ENCODE results near the gene ZNF451. TPM values are rescaled to one million over a fixed set of nuclear protein-coding genes. Genes with fewer than 3 reads are reported as not detected.

ZNF451 gene
- total and polyA plus RNA-seq, 2 donors (not counting 3 experiments of a cell fraction or from before 2014, with no cell fraction given), result 9.9 to 64.4 TPM

GRCh38 chr6:57173056-57173885 lies 83.3 kb downstream of the ZNF451 start:
- Histone ChIP-seq H3K36me3 (ENCODE audit: control insufficient read depth in 2 of 2, extremely low read depth in 1 of 2, insufficient read depth in 2 of 2, low read length in 2 of 2) (no peaks in the 10 kb centered on the region), H3K27me3 (ENCODE audit: control insufficient read depth in 2 of 2, insufficient read depth in 2 of 2, low read length in 2 of 2) (no peaks in the 10 kb centered on the region), H3K27ac (ENCODE audit: insufficient read depth, low read depth, low read length) (peak overlapping the region; percentile 32), H3K9me3 (replicated peaks; ENCODE audit: control insufficient read depth, insufficient read depth, low read length) (no peaks in the 10 kb centered on the region), H3K4me2 (ENCODE audit: insufficient read depth, low read length) (peak overlapping the region; percentile 84), H3K9me1 (replicated peaks; ENCODE audit: control insufficient read depth, extremely low read depth, insufficient read depth, low read length) (no peaks in the 10 kb centered on the region), H2AFZ (ENCODE audit: low read depth, low read length) (peak overlapping the region; percentile 91), H3K9ac (replicated peaks; ENCODE audit: extremely low read depth, insufficient read depth, low read length) (peak overlapping the region; percentile 69), H3K4me3 (replicated peaks in 1 of 3; ENCODE audit: insufficient read depth in 1 of 3, low read depth in 1 of 3, low read length in 3 of 3) (peak overlapping the region; percentile 71 to 79 (median 72)), H3K4me1 (ENCODE audit: control insufficient read depth, extremely low read depth, insufficient read depth, low read length) (peaks cover 11% of the 10 kb centered on the region), H4K20me1 (replicated peaks; ENCODE audit: control insufficient read depth, extremely low read depth, insufficient read depth, low read length) (no peaks in the 10 kb centered on the region), H3K79me2 (ENCODE audit: control insufficient read depth, insufficient read depth, low read length) (peaks cover 47% of the 10 kb centered on the region)
- ChIA-PET CTCF (interaction anchor here (1.0 to 1.2 kb wide), 5 partner anchors 16 to 143 kb away, joined by 3 to 4 read pairs (median 4); partner anchors contain the start of gene RAB23), POLR2A (interaction anchor here (1.5 kb wide), 1 partner anchor 142 kb away, joined by 3 read pairs; no protein-coding TSS in a partner anchor)
- BruUV-seq (replicated peaks), result no TSS peak
- TF ChIP-seq JUN (IDR thresholded peaks at IDR 0.05; ENCODE audit: borderline replicate concordance, insufficient read depth, insufficient read length, low read depth), result no peak
- no peak for TF ChIP-seq GATA2 (IDR thresholded peaks at IDR 0.05; ENCODE audit: insufficient read depth, insufficient read length, low read depth, low read length)
- TF ChIP-seq MAX (IDR thresholded peaks at IDR 0.05; ENCODE audit: insufficient read depth, insufficient read length), result no peak
- TF ChIP-seq FOS (IDR thresholded peaks at IDR 0.05; ENCODE audit: borderline replicate concordance, insufficient read depth, low read length), result no peak
- no peak for TF ChIP-seq POLR2AphosphoS5 (IDR thresholded peaks at IDR 0.05; ENCODE audit: insufficient read depth, low read depth, low read length)
- no peak for TF ChIP-seq CTCF (IDR thresholded peaks at IDR 0.05; ENCODE audit: extremely low read depth in 1 of 2, insufficient read depth in 1 of 2, low read depth in 1 of 2, low read length in 2 of 2)
- TF ChIP-seq MYC (IDR thresholded peaks at IDR 0.05; ENCODE audit: low read depth, low read length), result no peak
- no peak for TF ChIP-seq EZH2 (IDR thresholded peaks at IDR 0.05; ENCODE audit: borderline replicate concordance, low read depth, low read length, severe bottlenecking)
- TF ChIP-seq POLR2A (IDR thresholded peaks at IDR 0.05; ENCODE audit: low read depth, low read length), result no peak
- dilution Hi-C loops (cut with MboI; ENCODE audit: extremely low pct_ligation_motif_present, low sequenced_read_pairs), result no loop called here
- no peak for DNase-seq (ENCODE audit: low read depth, low spot score)
- FAIRE-seq, result peak; percentile 12
- intact Hi-C loops (cut with micrococcal nuclease), result loop anchor here (2.0 kb wide), 1 partner anchor 270 kb away; no protein-coding TSS in a partner anchor
